ENCODE measurements around the gene ZNF445.
"Not testable (repeated sequence)": the region's sequence is repeated elsewhere in the genome, so short reads cannot be mapped to it uniquely, and the experiment has no call there.

The ZNF445 gene

DNA sequence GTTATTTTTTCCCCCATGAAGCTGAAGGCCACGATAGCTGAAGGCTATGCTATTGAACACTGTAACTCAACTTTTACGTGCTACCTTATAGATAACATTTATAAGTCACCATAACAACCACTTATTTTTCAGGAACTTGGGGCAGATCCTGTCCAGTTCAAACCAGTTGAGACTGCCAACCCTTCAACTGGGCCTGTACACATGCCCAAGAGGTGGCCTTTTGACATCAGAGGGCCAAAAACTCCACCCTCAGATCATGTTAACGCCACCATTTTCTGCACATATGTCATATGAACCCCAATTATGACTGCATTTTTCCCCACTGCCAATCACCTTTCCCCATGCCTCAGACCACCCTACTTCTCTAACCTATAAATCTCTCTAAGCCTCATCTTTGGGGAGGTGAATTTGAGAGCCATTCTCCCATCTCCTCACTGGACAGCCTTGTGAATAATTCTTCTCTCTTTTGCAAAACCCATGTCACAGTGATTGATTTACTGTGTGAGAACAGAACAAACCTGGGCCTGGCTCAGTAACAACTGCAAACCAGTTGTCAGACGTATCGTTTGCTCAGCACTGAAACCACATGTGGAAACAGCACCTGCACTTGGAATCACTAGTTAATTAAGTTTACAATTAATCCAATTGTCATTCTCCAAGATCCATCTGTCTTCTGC is 42.5 kb downstream of the ZNF445 start:
- H3K4me1 Mint-ChIP-seq (ENCODE audit: low read depth) = peaks cover 11% of the 10 kb centered on the region
- no peak overlapping the region for H3K4me3 Mint-ChIP-seq
- peaks cover 4% of the 10 kb centered on the region for H3K36me3 Mint-ChIP-seq (ENCODE audit: low read depth)
- no peak overlapping the region for H3K27ac Mint-ChIP-seq
- no peaks in the 10 kb centered on the region for H3K9me3 Mint-ChIP-seq
- no peaks in the 10 kb centered on the region for H3K27me3 Mint-ChIP-seq

DNA sequence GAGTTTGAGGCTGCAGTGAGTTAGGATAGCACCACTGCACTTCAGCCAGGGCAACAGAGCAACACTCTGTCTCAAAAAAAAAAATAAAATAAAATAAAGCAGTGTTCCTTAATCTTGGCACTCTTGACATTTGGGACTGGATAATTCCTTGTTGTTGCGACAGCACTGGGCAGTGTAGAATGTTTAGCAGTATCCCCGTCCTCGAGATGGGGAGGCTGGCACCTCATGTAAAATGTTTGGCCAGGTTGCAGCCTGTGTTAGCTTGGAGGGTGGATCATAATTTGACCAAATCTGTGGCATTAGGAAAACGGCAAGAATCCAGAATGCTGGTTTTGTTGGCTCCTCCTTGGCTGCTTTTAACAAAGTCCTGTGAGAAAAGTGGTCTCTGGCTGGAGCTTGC is 47.0 kb downstream of the ZNF445 start:
- Mint-ChIP-seq H3K27me3 (no peaks in the 10 kb centered on the region), H3K4me1 (ENCODE audit: low read depth) (no peaks in the 10 kb centered on the region), H3K36me3 (ENCODE audit: low read depth) (no peaks in the 10 kb centered on the region), H3K4me3 (no peak overlapping the region), H3K27ac (no peak overlapping the region), H3K9me3 (no peaks in the 10 kb centered on the region)

DNA sequence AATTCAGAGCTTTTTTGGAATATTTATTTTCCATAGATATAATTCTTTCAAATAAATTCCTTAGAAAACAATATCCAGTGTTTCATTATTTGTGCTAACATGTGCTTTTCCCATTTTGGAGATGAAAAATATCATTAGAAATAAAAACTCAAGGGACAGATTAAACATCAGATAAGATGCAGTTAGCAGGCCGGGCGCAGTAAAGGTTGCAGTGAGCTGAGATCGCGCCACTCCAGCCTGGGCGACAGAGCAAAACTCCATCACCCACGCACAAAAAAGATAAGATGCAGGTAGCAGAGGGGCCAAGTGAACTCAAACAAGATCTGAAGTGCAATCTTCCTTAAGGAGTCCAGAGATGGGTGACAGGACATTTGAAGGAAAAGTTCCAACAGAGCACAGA is 48.0 kb downstream of the ZNF445 start:
- H3K9me3 Mint-ChIP-seq = no peaks in the 10 kb centered on the region
- H3K4me1 Mint-ChIP-seq (ENCODE audit: low read depth) = no peaks in the 10 kb centered on the region
- H3K4me3 Mint-ChIP-seq = no peak overlapping the region
- H3K27ac Mint-ChIP-seq = no peak overlapping the region
- H3K27me3 Mint-ChIP-seq = no peaks in the 10 kb centered on the region
- H3K36me3 Mint-ChIP-seq (ENCODE audit: low read depth) = no peaks in the 10 kb centered on the region

DNA sequence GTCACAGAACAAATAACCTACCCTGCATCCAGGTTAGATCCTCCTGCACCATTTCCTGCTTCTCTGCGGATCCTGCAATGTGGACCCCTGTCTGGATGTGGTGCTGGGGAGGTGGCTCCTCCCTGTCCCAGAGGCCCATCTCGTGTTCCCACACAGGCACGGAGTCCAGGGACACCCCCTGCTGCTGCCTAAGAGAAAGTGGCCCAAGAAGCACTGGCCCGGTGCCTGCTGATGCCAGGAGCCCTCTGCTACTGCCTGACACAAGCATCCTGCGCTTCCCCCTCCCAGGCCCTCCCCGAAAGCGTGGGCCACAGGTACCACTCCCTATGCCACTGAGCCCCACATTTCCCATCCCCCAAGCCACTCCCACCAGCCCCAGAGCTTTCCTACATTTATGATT is 48.6 kb downstream of the ZNF445 start:
- Mint-ChIP-seq H3K27ac (no peak overlapping the region), H3K4me1 (ENCODE audit: low read depth) (no peaks in the 10 kb centered on the region), H3K36me3 (ENCODE audit: low read depth) (no peaks in the 10 kb centered on the region), H3K4me3 (no peak overlapping the region), H3K27me3 (no peaks in the 10 kb centered on the region), H3K9me3 (no peaks in the 10 kb centered on the region)

DNA sequence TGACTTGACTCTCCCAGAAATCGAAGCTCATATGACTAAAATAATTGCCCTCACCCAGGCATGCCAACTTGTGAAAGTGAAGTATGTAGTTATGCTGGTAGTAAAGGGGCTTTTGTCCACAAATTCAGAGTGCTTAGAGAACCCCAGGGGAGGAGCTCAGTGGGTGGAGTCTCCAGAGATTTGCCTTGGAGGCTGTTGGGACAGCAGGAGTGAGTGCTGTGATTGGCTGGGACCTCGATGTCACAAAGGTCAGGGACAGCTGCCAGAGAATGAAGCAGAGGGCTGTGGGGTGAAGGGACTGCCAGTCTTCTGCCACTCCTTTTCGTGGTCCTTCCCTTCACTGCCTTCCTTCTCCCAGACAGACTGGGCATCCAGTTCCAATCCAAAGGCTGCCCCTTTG is 49.8 kb downstream of the ZNF445 start:
- no peaks in the 10 kb centered on the region for H3K4me1 Mint-ChIP-seq (ENCODE audit: low read depth)
- H3K4me3 Mint-ChIP-seq = no peak overlapping the region
- H3K27ac Mint-ChIP-seq = no peak overlapping the region
- no peaks in the 10 kb centered on the region for H3K36me3 Mint-ChIP-seq (ENCODE audit: low read depth)
- H3K9me3 Mint-ChIP-seq = no peaks in the 10 kb centered on the region
- no peaks in the 10 kb centered on the region for H3K27me3 Mint-ChIP-seq

- Mint-ChIP-seq H3K4me3 (no peak overlapping the region), H3K36me3 (ENCODE audit: low read depth) (no peaks in the 10 kb centered on the region), H3K4me1 (ENCODE audit: low read depth) (no peaks in the 10 kb centered on the region), H3K27ac (no peak overlapping the region), H3K27me3 (no peaks in the 10 kb centered on the region), H3K9me3 (no peaks in the 10 kb centered on the region)
Measured at GRCh38 chr3:44424758-44425157, 52.7 kb downstream of the ZNF445 start.

DNA sequence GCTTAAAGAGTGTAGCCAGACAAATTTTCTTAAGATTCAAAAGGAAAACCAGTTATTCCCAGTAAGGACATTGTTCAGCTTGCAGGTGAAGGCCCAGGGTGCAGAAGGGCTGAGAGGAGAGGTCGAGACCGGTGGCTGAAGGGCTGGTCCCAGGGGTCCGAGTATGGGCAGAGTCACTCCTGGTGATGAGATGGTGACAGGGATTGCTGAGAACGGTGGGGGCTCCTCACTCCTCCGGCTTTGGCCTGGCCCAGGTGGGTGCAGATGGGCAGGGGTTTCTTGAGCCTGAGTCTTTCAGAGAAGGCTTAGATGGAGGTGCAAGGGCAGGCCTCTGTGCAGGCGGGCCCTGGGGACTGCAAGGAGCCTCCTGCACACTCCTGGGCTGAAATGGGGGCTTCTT is 56.2 kb downstream of the ZNF445 start:
- Mint-ChIP-seq H3K9me3 (no peaks in the 10 kb centered on the region), H3K4me1 (ENCODE audit: low read depth) (no peaks in the 10 kb centered on the region), H3K36me3 (ENCODE audit: low read depth) (no peaks in the 10 kb centered on the region), H3K27ac (no peak overlapping the region), H3K4me3 (no peak overlapping the region), H3K27me3 (no peaks in the 10 kb centered on the region)

DNA sequence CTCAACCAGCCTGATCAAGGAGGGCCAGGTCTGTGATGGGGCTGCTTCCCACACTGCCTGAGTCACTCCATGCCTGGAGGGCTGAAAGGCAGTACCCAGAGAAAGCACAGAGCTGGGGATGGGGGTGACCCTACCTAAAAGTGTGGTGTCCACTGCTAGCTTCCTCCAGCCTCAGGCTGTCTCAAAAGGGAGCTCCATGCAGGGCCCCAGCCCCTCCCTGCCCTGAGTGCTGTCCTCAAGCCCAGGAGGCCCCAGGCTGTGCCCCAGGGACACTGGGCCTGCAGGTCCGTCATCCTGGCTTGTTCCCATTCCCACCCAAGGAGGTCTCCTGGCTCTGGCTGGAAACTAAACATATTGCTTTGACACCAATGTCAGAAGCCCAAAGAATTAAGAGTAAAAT is 56.8 kb downstream of the ZNF445 start:
- Mint-ChIP-seq H3K27me3 (no peaks in the 10 kb centered on the region), H3K4me3 (no peak overlapping the region), H3K36me3 (ENCODE audit: low read depth) (no peaks in the 10 kb centered on the region)

GRCh38 chr3:44419923-44420650 is 57.4 kb downstream of the ZNF445 start:
- no peaks in the 10 kb centered on the region for H3K9me3 Mint-ChIP-seq
- no peaks in the 10 kb centered on the region for H3K4me1 Mint-ChIP-seq (ENCODE audit: low read depth)
- no peaks in the 10 kb centered on the region for H3K36me3 Mint-ChIP-seq (ENCODE audit: low read depth)
- no peaks in the 10 kb centered on the region for H3K27me3 Mint-ChIP-seq
- H3K27ac Mint-ChIP-seq = no peak overlapping the region
- no peak overlapping the region for H3K4me3 Mint-ChIP-seq

More for the DNA sequence above, 56.8 kb downstream of the ZNF445 start:
- Mint-ChIP-seq H3K9me3 (no peaks in the 10 kb centered on the region), H3K4me1 (ENCODE audit: low read depth) (no peaks in the 10 kb centered on the region), H3K27ac (no peak overlapping the region)

GRCh38 chr3:44419116-44419922 is 58.2 kb downstream of the ZNF445 start:
- H3K27ac Mint-ChIP-seq = no peak overlapping the region
- no peaks in the 10 kb centered on the region for H3K36me3 Mint-ChIP-seq (ENCODE audit: low read depth)
- H3K27me3 Mint-ChIP-seq = no peaks in the 10 kb centered on the region
- no peak overlapping the region for H3K4me3 Mint-ChIP-seq
- H3K4me1 Mint-ChIP-seq (ENCODE audit: low read depth) = no peaks in the 10 kb centered on the region
- H3K9me3 Mint-ChIP-seq = no peaks in the 10 kb centered on the region

GRCh38 chr3:44418549-44418948 is 58.9 kb downstream of the ZNF445 start:
- H3K36me3 Mint-ChIP-seq (ENCODE audit: low read depth) = no peaks in the 10 kb centered on the region
- no peak overlapping the region for H3K27ac Mint-ChIP-seq
- no peak overlapping the region for H3K4me3 Mint-ChIP-seq
- H3K4me1 Mint-ChIP-seq (ENCODE audit: low read depth) = no peaks in the 10 kb centered on the region
- H3K27me3 Mint-ChIP-seq = no peaks in the 10 kb centered on the region
- H3K9me3 Mint-ChIP-seq = no peaks in the 10 kb centered on the region

DNA sequence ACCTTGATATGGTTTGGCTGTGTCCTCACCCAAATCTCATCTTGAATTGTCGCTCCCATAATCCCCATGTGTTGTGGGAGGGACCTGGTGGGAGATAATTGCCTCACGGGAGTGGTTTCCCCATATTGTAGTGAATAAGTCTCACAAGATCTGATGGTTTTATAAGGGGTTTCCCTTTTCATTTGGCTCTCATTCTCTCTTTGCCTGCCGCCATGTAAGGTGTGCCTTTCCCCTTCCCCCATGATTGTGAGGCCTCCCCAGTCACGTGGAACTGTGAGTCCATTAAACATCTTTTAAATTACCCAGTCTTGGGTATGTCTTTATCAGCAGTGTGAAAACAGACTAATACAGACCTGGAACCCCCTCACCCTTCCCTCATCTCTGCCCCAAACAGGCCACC is 59.4 kb downstream of the ZNF445 start:
- not testable (repeated sequence) for H3K4me1 Mint-ChIP-seq (ENCODE audit: low read depth); H3K9me3 Mint-ChIP-seq; H3K36me3 Mint-ChIP-seq (ENCODE audit: low read depth); H3K27ac Mint-ChIP-seq; H3K27me3 Mint-ChIP-seq; H3K4me3 Mint-ChIP-seq

DNA sequence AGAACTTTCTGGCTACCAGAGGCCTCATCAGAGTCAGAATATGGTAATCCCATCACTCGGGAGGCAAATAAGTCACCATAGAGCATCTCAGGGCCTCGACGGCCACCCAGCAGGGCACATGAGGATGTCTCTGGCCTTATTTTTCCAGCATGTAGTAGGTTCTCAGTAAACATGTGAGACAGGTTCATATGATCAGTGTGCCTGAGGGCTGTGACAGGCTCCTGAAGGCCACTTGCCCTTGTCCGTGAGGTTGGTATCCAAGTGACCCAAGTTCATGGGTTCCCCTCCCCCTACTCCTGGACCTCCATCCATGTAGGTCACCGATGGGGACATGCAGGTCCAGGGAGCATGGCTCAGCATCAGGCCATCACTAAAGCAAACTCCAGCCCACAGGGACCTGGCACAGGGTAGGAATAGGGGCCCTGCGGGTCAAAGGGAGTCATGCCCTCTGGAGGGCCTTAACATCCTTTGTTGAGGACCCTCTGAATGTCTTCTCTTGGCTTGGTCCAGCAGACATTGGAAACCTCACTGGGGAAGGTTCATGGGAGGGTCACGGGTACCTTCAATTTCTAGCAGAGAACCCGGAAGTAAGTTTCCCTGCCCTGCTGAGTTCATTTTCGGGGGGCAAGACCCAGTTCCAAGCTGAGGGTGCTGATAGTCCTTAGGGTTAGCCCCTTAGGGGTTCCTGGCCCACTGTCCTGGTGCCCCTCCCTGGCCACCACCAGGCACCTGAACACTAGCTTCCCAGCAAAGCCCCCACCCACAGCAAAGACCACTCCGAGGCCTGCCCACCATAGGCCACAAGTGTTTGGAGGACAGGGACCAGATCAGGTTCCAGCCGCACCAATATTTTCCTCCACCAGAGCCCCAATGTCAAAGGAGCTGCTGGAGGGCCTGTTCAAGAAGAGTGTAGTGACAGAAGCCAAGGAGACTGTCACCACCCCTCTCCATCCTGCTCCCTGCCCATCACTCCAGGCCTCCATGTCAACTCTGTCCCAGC is 61.1 kb downstream of the ZNF445 start:
- Mint-ChIP-seq H3K36me3 (ENCODE audit: low read depth) (no peaks in the 10 kb centered on the region), H3K4me1 (ENCODE audit: low read depth) (no peaks in the 10 kb centered on the region), H3K27ac (no peak overlapping the region), H3K9me3 (no peaks in the 10 kb centered on the region), H3K27me3 (no peaks in the 10 kb centered on the region), H3K4me3 (no peak overlapping the region)

DNA sequence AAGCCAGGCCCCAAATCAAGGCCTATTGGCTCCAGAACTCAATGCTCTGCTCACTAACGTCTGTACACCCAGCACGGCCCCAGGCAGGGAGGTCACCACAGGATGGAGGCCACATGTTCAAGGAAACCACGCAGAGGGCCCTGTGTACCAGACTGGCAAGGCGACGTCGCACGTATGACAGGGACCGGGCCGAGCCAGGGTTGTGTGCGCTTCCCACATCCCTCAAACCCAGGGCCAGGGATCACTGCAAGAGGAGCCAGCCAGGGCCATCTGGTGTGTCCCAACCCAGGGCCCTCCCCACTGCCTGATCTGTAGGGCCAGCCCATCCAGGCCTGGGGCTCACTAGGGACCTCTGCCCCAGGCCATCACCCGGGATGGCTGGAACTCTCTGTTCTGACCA is 62.0 kb downstream of the ZNF445 start:
- H3K4me1 Mint-ChIP-seq (ENCODE audit: low read depth) = no peaks in the 10 kb centered on the region
- H3K27me3 Mint-ChIP-seq = no peaks in the 10 kb centered on the region
- H3K27ac Mint-ChIP-seq = no peak overlapping the region
- H3K9me3 Mint-ChIP-seq = no peaks in the 10 kb centered on the region
- no peak overlapping the region for H3K4me3 Mint-ChIP-seq
- no peaks in the 10 kb centered on the region for H3K36me3 Mint-ChIP-seq (ENCODE audit: low read depth)
